ENCODE results near the gene HACL1.

GRCh38 chr3:15649858-15650257 lies 48.5 kb upstream of the HACL1 start:
- TF ChIP-seq, protein P1, sequence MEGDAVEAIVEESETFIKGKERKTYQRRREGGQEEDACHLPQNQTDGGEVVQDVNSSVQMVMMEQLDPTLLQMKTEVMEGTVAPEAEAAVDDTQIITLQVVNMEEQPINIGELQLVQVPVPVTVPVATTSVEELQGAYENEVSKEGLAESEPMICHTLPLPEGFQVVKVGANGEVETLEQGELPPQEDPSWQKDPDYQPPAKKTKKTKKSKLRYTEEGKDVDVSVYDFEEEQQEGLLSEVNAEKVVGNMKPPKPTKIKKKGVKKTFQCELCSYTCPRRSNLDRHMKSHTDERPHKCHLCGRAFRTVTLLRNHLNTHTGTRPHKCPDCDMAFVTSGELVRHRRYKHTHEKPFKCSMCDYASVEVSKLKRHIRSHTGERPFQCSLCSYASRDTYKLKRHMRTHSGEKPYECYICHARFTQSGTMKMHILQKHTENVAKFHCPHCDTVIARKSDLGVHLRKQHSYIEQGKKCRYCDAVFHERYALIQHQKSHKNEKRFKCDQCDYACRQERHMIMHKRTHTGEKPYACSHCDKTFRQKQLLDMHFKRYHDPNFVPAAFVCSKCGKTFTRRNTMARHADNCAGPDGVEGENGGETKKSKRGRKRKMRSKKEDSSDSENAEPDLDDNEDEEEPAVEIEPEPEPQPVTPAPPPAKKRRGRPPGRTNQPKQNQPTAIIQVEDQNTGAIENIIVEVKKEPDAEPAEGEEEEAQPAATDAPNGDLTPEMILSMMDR (IDR thresholded peaks at IDR 0.05): no peak
- TF ChIP-seq ZFX (IDR thresholded peaks at IDR 0.05; ENCODE audit: borderline replicate concordance): no peak

All from 22Rv1 (cell line).